GM04503 (cell line): Measurements from ENCODE around the gene DNAJB5.
A peak's percentile ranks its signal among the peaks of the same experiment; 100 is the strongest.
"Not testable (repeated sequence)": the region's sequence is repeated elsewhere in the genome, so short reads cannot be mapped to it uniquely, and the experiment has no call there.

Source experiments
- DNase-seq: peaks from one replicate; pipeline ENCODE4 v3.0.0-alpha.2; 2012; ENCODE audit warnings: low read depth

DNAJB5 gene

DNA sequence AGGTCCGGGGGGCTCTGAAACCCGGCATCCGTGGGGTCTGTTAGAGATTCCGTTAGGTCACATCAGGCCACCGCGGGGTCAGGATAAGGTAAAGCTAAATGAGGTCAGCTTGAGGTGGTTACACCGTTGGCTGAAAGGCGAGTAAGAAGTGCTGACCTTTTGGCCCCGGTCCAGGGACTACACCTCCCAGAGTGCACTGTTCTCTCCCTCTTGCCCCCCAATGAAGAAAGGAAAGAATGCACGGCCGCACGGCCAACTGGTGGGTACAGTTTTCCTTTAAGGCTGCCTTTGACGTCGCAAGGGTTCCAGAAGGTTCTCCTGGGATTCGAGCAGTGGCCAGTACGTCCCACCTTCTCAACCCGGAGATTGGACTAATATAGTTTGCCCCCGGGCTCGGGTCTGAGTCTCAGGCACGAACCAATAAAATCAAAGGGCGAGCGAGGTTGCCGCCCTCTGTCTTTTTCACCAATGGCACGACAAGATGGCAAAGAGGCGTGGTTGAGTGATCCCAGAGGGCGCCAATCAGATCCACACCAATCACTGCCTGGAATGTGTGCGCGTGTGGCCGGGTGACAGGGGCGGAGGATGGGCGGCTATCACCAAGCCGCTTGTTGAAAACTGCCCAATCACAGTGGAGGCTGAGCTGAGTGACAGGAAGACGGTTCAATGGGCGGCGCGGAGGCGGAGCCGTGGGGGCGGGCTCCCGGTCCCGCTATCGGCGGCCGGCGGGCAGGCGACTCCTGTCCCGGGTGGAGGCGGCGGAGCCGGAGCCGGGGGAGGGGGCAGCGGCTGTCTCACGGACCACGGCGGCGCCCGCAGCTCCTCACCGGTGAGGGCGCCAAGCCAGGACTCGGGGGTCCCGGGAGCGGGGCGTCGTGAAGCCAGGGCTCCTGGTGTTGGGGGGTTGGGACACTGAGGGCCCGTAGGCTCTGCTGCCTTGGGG is at the start of gene DNAJB5:
DNAJB5 (plus strand) TSS at position 743 of the 943 bp plus-strand sequence. CDS start 886 bp downstream, outside the sequence.
- peak; percentile 98 for DNase-seq

DNA sequence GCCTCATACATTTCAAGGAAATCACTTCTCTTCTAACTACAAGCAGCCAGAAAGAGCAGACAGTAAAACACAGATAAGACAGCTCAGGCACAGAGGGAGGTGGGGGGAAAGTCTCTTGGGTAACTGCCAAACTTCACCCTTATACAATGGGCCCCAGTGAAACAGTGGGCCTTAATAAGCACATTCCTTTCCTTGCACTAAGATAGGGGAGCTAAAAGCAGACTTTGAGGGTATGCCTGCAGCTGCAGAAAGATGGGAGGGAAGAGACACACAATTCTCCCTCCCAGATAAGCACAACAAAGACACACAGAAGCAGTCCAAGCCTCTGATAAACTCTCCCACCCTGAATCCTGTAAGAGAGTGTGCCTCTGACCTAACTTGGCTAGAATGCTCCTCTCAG is 49.6 kb upstream of the DNAJB5 start:
- DNase-seq = not testable (repeated sequence)

DNA sequence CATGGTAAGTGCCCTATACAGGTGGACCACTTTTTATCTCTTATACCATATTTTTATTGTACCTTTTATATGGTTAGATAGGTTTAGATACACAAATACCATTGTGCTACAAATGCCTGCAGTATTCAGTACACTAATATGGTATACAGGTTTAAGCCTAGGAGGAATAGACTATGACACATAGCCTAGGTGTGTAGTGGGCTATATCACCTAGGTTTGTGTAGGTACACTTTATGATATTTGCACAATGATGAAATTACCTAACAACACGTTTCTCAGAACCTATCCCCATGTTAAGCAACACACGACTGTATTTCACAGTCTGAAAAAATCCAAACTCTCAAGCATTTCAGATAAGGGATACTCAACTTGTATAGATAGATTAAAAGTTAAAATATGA is 41.1 kb upstream of the DNAJB5 start:
- no peak for DNase-seq

DNA sequence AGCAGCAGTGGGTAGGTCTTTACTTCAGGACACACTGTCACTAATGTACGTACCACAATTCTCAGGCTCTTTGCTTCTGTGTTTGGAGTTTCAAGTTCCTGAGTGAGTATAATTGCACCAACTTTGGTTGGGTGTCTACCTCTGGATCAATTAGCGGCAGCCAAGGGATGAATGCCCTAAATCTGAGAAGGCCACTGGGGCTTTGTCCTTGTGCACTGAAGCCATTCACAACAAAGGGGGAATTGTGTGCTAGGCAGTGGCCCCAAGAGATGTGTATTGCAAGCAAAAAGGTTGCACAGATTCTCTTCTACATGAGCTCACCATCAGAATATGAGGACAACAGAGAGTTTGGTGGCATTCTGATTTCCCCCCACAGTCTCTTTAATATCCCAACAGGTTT is 35.3 kb upstream of the DNAJB5 start:
- DNase-seq = no peak

DNA sequence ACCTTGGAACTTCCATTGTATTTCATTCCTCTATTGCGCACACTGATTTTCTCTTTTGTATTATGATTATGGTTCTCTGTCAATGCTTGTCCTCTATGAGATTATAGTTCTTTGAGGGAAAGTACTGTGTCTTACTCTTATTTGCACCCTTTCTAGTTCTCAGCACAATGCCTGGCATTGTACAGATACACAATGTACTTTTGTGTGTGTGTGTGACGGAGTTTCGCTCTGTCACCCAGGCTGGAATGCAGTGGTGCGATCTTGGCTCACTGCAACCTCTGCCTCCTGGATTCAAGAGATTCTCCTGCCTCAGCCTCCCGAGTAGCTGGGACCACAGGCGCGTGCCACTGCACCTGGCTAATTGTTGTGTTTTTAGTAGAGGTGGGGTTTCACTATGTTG is 33.5 kb upstream of the DNAJB5 start:
- DNase-seq = not testable (repeated sequence)

DNA sequence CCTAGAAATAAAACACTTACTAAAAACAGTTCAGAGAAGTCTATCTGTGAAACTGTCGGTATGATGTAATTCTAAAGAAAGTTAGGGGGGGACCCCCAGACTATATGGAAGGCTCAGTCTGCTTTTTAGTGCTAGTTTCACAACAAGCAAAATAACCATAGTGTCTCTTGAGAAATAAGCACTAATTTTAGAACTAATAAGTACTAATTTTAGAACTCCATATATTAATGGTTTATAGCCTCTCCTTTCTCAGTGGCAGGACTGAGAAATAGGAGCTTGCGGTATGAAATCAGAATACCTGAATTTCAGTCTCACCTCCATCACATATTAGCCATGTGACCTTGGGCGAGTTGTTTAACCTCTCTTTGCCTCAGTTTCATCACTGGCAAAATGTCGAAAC is 32.9 kb upstream of the DNAJB5 start:
- no peak for DNase-seq

DNA sequence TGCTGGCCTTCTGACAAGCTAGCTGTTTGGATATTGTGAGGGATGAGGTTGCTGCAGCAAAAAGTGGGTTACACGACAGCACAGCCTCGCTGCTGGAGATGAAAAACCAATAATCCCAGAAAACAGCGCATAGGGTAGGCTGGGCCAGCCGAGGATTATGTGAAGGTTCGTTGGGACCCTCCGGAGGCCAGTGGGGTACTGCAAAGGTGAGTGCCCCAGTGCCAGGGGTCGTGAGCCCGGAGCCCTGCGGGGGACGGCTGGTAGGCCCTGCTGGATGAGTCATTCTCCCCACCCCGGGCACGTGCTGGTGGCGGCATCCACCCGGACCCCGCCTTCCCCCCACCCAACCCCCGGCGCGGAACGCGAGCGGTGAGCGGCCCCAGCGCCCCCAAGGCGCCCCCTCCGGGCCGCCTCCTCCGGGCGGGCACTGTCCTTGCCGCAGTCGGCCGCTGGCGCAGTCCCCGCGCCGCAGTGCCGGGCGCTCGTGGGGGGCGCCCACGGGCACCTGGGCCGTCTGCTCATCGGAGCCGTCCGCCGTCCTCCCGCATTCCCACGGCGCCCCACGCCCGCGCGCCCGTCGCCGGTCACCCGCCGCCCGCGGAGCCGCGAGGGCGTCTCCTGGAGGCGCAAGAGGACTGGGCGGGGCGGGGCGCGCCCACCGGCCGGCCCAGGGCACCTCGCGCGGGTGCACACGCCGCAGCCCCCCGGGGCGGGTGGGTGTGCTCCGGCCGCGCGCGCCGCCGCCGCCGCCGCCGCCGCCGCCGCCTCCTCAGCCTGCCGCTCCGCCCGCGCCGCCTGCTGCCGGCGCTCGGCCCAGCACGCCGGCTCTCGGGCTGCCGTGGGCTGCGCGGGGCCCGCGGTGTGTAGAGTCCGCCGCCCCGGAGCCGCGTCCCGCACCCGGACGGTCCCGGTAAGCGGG is 31.8 kb upstream of the DNAJB5 start, which contains the start of gene PHF24:
PHF24 (plus strand) TSS at position 794 of the 919 bp plus-strand sequence. CDS start 13,014 bp downstream, outside the sequence.
- no peak for DNase-seq

DNA sequence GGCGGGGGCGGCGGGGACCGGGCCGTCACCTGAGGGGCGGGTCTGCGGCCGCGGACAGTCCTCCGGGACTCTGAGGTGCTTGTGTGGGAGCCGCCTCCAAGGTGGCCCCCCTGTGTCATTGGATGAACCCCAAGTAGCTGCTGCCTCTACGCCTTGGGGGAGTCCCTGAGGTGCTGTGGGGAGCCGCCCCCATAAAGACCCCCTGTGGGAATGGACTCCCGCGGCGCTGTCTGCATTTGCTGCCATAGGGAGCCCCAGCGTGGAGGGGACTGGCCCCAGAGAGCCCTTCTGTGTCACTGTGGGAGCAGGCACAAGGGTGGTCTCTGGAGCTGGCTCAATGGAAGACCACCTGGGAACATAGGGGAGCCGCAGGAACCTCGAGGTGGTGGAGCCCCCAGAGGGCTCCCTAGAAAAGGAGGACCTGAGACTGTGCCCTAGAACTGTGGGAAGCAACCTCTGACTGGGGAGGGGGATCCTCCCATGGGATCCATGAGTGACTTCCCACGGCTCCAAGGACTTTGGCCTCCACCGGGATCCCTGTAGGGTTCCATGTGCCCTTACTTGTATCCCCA is 31.0 kb upstream of the DNAJB5 start:
- DNase-seq = no peak

DNA sequence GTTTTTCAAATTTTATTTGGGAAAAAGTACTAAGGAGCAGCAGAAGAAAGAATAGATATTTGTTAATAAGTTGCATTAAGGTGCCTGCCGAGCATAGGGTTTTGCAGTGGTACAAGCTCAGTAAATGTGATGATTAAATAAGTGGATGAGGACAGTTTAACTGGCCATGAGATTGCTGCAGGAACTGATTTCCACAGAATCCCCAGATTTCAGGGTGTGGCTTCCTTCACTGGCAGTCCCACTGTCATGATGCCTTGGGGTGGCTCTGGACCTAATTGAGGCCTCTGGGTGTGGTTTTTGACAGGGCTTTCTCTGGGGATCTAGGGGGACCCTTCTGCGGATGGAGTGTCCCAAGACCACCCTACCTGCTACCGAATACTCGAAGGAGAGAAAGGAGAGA is 30.1 kb upstream of the DNAJB5 start:
- DNase-seq = no peak

DNA sequence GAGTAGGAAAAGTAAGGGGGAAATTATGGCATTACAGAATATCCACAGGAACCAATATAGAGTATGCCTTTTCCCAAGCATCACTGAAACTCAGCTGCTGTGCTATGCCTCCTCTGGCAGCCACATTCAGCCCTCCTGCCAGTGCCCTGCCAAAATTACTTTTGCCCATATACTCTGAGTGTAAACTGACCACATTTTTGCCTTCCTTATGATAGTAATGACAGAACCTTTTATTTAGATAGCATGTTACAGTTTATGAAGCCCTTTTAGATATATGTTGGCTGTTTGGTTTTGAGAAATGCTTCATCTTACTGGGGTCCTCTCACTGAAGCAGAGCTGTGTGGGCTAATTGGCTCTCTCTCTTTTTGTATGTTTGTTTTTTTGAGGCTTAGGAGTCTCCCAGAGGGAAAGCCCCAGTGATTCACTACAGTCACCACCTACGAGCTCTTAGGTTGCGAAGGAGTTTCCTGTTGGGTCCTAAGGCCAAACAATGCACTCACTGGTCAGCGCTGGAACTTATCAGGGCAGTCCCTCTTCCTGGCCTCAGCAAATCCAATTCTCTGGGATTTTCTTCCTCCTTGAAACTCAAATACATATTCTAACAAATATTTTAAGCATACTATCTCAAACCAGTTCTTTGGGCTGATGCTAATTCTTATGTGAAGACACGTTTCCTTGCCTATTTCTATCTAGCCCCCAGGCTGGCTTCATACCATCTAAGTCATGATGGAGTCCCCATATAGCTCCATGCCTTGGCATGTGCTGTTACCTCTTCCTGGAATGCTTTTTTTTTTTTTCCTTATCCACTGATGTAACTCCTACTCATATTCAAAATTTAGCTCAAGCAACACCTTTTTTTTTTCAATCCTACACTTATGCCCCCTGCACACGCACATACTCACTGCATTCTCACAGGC is 27.7 kb upstream of the DNAJB5 start:
- no peak for DNase-seq

DNA sequence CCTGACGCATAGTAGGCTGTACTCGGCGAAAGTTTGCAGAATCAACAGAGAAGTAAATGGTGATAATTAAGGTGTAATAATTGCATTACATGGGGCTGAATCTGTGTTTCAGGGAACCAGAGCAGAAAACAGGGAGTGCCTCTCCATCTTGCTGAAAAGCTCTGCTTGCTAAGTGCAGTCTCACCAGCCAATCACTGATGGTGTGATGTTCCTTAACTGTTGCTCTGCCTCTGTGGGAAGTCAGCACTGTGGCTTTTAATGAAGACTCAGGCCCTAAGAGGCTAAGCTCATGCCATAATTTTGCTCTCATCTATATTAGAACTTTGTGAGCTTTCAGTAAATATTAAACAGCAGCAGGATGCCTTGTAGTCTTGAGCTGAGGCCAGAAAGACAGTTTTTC is 27.0 kb upstream of the DNAJB5 start:
- DNase-seq = no peak

DNA sequence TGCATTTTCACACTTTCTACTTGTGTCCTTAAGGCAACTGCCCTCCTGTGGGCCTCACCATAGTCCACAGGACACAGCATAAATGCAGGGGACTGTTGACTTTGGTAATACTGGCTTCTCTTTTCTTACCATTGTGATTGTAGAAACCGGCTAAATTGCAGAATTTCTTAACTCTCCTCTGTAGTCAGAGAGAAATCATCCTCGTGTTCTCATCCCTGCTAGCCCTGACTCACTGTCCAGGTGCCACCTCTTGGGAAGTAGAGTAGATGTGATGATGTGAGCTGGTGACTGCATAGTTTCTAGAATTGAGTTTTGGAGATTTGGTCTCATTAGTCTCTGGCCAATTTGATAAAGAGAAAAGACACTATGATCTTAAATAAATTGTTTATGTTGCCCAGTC is 26.0 kb upstream of the DNAJB5 start:
- DNase-seq = no peak

DNA sequence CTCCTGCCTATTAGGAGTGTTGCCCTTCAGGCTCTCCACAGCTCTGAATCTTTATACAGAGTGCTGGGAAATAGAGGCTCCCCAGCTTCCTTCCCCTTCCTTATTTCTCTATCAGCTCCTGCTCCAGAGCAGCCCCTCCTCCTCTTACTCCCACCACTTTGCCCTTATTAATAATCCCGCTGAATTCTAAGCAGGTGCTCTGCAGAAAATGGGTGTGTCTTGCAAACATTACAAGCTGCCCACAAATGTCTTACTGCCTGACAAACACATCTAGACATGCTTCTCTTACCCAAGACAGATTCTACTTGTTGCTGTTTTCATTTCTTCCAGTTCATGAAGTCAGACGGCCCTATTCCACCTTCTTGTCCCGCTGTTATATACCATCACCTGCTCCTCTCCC is 25.1 kb upstream of the DNAJB5 start:
- no peak for DNase-seq

DNA sequence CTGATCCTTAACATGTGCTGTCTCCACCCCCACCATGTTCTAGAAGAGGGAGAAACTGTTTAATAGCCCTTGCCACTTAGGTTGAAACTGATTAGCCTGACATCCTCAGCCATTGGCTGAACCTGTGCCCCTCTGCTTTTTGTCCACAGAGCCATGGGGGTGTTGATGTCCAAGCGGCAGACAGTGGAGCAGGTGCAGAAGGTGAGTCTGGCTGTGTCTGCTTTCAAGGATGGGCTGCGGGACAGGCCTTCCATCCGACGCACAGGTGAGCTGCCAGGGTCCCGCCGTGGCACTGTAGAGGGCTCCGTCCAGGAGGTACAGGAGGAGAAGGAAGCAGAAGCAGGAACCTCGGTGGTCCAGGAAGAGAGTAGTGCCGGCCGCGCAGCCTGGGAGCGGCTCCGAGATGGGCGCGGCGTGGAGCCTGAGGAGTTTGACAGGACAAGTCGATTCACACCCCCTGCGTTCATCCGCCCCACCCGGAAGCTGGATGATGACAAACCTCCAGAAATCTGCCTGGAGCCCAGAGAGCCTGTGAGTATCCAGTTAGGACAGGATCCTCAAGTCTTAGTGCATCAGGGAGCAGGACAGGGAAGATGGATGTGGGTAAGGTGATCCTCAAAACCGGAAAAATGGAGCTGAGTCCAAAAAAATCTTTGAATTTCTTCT is 18.3 kb upstream of the DNAJB5 start:
- no peak for DNase-seq

DNA sequence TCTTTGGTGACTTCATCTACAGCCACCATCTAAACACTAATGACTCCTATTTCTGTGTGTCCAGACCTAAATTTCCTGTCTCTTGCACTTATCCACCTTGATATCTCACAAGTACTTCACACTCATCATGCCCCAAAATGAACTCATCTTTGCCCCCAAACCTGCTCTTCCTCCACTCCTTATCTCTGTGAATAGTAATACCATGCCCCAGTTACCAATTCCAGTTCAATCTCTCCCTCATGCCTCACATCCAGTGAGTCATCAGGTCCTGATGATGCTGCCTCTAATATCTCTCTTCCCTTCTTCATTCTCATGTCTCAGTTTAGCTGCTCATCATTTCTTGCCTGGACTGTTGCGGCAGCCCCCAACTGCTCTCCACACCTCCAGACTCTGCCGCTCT is 14.9 kb upstream of the DNAJB5 start:
- DNase-seq = no peak

DNA sequence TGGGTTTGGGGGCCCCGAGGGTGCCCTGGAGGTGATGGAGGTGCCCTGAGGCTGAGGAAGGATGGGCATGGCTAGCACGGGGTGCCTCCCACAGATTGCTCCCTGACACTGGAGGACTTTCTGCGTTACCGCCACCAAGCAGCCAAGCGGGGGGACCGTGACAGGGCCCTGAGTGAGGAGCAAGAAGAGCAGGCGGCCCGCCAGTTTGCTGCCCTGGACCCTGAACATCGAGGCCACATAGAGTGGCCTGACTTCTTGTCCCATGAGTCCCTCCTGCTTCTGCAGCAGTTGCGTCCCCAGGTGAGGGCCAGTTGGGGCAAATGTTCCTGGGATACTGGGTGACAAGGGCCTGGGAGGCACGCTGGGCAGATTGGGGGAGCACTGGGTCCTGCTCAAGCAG is 13.1 kb upstream of the DNAJB5 start:
- no peak for DNase-seq

DNA sequence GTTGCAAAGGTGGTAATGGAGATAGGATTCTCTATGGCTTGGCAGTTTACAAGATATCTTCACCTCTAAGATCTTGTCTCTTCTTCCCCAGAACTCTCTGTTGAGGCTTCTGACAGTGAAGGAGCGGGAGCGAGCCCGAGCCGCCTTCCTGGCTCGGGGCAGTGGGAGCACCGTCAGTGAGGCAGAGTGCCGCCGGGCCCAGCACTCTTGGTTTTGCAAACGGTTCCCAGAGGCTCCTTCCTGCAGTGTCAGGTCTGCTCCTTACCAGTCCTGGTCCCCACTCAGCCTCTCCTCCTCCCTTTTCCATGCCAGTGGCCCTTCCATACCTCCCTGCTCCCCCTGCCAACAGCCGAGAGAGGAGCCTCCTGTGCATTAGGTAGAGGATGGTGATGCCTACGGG is 12.6 kb upstream of the DNAJB5 start:
- DNase-seq = no peak

DNA sequence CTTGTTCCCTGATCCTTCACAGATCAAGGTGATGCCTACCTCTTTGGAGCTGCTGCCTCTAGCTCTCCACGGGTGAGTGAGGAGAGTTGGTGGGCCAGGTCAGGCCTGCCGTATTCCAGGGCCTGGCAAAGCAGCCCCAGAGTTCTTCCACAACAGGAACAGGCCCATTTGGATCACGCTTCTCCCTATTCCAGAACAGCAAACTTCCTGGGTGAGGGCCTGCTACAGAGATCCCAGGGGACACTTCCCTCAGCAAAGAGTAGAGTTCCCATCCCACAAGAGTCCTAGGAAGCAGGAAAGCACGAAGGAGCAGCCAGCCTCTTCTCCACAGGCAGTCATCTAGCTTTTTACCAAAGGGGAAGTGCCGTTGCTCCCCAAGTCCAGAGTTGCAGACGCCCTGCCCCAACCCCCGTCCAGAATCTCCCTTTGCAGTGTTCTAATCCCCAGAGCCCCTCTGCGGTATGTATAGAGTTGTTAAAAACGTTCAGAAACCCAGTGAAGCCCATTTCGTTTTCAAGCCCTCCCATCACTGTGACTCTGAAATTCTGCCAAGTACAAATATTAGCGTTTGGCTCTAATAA is 9.3 kb upstream of the DNAJB5 start:
- no peak for DNase-seq

DNA sequence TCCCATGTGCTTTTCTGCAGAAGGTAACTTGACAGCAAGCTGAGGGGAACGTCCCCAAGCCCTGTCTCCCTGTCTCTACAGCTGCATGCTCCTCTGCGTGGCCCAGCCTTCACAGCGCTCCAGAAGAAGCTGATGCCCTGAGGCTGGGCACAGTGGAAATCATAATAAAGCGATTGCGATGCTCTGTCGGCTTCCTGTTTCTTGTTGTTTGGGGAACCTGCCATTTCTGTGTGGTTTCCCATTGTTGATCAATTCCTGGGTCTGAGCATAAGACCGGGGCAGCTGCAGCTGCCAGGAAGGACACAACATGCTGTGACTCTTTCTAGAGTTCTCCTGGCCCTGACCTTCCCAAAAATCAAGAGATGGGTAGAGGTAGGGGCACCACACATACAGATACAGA is 7.2 kb upstream of the DNAJB5 start:
- DNase-seq = no peak

DNA sequence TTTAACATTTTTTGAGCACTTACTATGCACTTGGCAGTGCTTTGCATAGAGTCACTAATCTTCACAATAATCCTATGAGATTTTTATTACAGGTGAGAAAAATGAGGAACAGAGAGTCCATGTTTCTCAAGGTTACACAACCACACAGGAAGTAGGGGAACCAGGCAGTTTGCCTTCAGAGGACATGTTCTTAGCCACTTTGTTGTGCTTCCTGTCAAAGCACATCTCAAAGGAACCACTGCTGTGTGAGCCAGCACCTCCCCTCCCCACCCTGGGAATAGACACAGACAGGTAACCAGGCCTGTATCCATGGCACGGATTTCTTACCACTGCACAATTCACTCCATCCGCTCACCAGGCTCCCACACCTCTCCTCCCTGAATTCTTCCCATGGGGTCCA is 6.3 kb upstream of the DNAJB5 start:
- DNase-seq = no peak
